Esophagus (tissue), 2 donors: Measurements from ENCODE around the gene MOCS2. TPM values are rescaled to one million over a fixed set of nuclear protein-coding genes. Genes with fewer than 3 reads are reported as not detected.

ENCODE experiments used
- H3K27ac ChIP-seq, 2 donors: one replicate each; pipeline ENCODE4 v1.5.1; 2013; ENCODE audit warnings: low read depth in 2 of 2, mild to moderate bottlenecking in 2 of 2, inconsistent platforms in 1 of 2, low read length in 1 of 2, moderate library complexity in 1 of 2
- H3K27me3 ChIP-seq, 2 donors: one replicate each; pipeline ENCODE4 v1.6.1; 2013; ENCODE audit warnings: low read length in 2 of 2, control low read depth in 1 of 2, mild to moderate bottlenecking in 1 of 2; ENCODE audit not compliant: insufficient read depth in 2 of 2, control insufficient read depth in 1 of 2
- H3K36me3 ChIP-seq, 2 donors: one replicate each; pipeline ENCODE4 v1.6.1; 2013; ENCODE audit warnings: low read length in 1 of 2; ENCODE audit not compliant: control insufficient read depth in 2 of 2, insufficient read depth in 2 of 2
- H3K4me1 ChIP-seq, 2 donors: one replicate each; pipeline ENCODE4 v1.6.1; 2013; ENCODE audit warnings: low read length in 1 of 2; ENCODE audit not compliant: control insufficient read depth in 2 of 2, insufficient read depth in 2 of 2
- H3K4me3 ChIP-seq, 2 donors: one replicate each; pipeline ENCODE4 v1.5.1; 2013; ENCODE audit warnings: low read length in 2 of 2, mild to moderate bottlenecking in 2 of 2, low read depth in 1 of 2, moderate library complexity in 1 of 2
- H3K9me3 ChIP-seq, 2 donors: one replicate each; pipeline ENCODE4 v1.6.1; 2013; ENCODE audit warnings: mild to moderate bottlenecking in 2 of 2, low read depth in 1 of 2, low read length in 1 of 2, moderate library complexity in 1 of 2; ENCODE audit not compliant: control insufficient read depth in 2 of 2, insufficient read depth in 1 of 2
- WGBS, 2 donors: extraction: QIAGEN DNeasy Blood & Tissue Kit; methylation state at CpG; one replicate each; pipeline ENCODE4 v1.1.7; 2013; 5-methylcytosine and 5-hydroxymethylcytosine counted together
- polyA plus RNA-seq, 2 donors: library from polyadenylated mRNA; stranded (reverse); fragments of 200-250 nt; gene quantifications; one replicate each; pipeline ENCODE4 v1.2.3, GENCODE V29; 2013
- donor health status: healthy with polysubstance abuse.
- donor health status: Bipolar disorder and iron deficiency.

Gene MOCS2
- 10 to 100 TPM; 29.6 to 55.2 TPM for polyA plus RNA-seq

DNA sequence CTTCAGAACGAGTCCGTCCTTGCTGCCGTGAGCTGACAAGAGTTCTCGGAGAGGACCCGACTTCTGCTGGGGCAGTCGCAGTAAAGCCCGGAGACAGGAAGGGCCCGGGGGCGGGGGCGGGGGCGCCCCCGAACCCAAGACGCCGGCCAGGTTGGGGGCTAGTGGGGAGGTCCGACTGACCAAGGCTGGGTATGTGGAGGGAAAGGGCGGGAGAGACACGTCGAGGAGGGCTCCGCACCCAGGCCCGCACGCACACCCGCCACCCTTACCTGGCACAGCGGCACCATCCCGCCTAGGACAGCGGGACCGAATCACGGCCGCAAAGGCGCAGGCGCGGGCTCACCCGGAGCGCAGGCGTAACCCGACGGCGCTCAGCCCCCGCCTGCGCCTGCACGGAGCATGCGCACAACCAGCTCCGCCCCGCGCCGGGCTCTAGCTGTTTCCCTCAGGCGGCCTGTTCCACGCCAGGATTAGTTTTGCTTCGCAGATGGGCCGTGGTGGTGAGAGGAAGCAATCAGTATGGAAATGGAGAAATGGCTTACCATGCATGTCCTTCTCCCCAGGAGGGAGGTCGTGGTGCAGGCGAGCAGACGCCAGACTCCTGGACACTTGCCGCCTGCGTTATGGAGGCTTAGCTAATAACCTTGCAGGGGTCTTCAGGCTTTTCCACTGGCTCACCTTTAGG is at the start of gene MOCS2:
Gene MOCS2 (minus strand): TSS at position 315 of the 685 bp plus-strand sequence. CDS start 2,583 bp downstream, outside the sequence.
- Histone ChIP-seq H3K27me3 (no peaks in the 10 kb centered on the region), H3K9me3 (no peaks in the 10 kb centered on the region), H3K27ac (peak within 1 kb of the TSS; percentile 75 to 86), H3K4me1 (no peaks in the 10 kb centered on the region), H3K36me3 (no peaks in the 10 kb centered on the region), H3K4me3 (peak within 1 kb of the TSS; percentile 71 to 77)
- 0 to 1% methylated on average over 54 of the region's 54 CpGs for WGBS, 2 donors

DNA sequence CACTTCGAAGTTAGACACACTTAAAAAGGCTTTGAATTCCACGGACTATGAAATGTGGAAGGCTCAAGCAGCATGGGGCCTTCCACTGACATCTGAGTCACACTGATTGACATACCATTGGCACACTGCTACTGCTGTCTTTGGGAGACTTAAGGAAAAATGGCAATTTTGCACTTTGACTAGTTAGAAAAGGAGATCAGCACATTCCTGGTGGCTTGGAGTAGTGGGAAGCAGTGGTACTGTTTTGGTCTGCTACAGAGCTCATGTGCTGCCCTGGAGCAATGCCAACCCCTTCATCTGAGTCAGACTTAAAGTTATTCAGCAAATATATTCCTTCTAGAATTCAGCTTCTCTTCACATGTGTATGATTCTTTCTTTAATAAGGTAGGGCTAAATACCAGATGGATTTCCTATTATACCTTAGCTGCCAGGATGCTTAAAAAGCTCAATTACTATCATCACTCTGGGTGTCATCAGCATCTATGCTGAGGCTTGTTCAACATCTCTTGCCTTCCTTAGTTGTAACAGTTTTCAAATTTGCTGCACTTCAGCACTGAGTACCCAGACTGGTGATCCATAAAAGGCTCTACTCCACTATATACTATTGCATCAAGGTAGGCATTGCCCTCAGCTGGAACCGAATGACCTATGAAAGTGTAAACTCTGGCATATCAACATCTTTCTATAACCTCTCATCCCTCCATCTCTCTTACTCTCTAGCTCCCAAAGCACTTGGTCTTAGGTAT is 42.3 kb upstream of the MOCS2 start:
- H3K4me1 ChIP-seq: no peaks in the 10 kb centered on the region
- no peak overlapping the region for H3K4me3 ChIP-seq
- no peaks in the 10 kb centered on the region for H3K36me3 ChIP-seq
- WGBS, 2 donors: 88 to 91% methylated on average over 3 of the region's 3 CpGs
- no peaks in the 10 kb centered on the region for H3K27me3 ChIP-seq
- H3K9me3 ChIP-seq: no peaks in the 10 kb centered on the region
- H3K27ac ChIP-seq: no peak overlapping the region

DNA sequence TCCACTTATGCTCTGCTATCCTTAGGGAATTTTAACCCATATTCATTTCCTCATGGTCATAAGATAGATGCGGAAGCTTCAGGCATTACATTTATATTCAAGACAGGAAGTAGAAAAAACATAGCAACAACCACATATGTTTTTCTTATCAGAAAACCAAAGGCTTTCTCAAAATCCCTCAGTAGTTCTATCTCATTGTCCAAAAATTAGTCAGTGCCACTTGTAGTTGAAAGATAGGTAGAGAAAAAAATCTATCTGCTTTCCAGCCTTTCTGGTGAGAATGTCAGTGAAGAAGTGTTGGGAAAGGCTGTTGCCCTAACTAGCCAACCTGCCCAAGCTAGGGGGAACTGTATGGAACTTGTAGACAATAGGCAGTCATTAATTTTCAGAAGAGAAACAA is 23.5 kb upstream of the MOCS2 start:
- Histone ChIP-seq H3K4me3 (no peak overlapping the region), H3K4me1 (no peaks in the 10 kb centered on the region), H3K27ac (no peak overlapping the region), H3K9me3 (no peaks in the 10 kb centered on the region), H3K36me3 (no peaks in the 10 kb centered on the region), H3K27me3 (no peaks in the 10 kb centered on the region)
- WGBS, 2 donors: 86 to 89% methylated on average over 1 of the region's 1 CpG

DNA sequence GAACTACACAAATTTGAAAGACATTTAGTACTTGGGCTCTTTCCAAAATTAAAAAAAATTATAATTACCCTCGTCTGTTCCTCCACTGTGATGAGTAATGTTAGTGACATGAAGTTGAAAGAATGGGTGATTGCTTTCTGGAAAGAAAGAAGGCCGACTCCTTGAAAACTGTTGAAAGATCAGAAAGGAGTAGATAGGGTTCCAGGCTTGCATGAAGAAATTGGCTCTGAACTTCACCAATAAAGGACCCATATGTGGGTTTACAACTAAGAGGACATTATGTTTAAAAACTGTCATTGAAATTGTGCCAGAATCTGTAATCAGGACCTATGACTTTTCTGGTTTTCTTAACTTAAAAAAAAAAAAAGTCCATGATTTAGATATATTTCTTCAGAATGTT is 20.7 kb upstream of the MOCS2 start:
- WGBS, 2 donors: 26 to 43% methylated on average over 2 of the region's 2 CpGs
- Histone ChIP-seq H3K27me3 (no peaks in the 10 kb centered on the region), H3K4me3 (no peak overlapping the region), H3K27ac (no peak overlapping the region), H3K36me3 (no peaks in the 10 kb centered on the region), H3K9me3 (no peaks in the 10 kb centered on the region), H3K4me1 (no peaks in the 10 kb centered on the region)

DNA sequence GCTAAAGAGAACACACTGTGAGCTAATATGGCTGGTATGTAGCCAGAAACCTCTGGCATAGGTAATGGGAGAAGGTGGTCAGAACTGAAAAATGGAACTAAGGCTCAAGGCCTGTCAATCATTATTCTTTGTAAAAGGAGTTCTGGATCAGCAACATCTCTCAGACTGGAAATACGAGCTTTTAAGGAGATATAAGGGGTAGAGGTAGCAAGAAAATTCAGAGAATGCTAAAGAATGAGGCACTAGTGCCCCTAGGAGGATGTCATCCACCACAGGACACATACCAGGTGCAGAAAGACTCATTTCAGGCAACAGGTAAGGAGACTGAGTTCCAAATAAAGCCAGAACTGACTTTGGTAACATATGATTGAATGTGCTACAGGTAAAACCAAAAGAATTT is 18.9 kb upstream of the MOCS2 start:
- no peaks in the 10 kb centered on the region for H3K9me3 ChIP-seq
- H3K27me3 ChIP-seq: no peaks in the 10 kb centered on the region
- no peak overlapping the region for H3K4me3 ChIP-seq
- H3K27ac ChIP-seq: no peak overlapping the region
- H3K36me3 ChIP-seq: no peaks in the 10 kb centered on the region
- WGBS, 2 donors: 74 to 87% methylated on average over 1 of the region's 1 CpG
- no peaks in the 10 kb centered on the region for H3K4me1 ChIP-seq

GRCh38 chr5:53127107-53127506 is 17.6 kb upstream of the MOCS2 start:
- 0 to 73% methylated on average over 1 of the region's 1 CpG for WGBS, 2 donors

GRCh38 chr5:53126521-53126920 is 17.0 kb upstream of the MOCS2 start:
- no peaks in the 10 kb centered on the region for H3K36me3 ChIP-seq
- no peak overlapping the region for H3K4me3 ChIP-seq
- WGBS, 2 donors: 93% methylated on average over 3 of the region's 3 CpGs
- H3K27me3 ChIP-seq: no peaks in the 10 kb centered on the region
- no peaks in the 10 kb centered on the region for H3K9me3 ChIP-seq
- no peak overlapping the region for H3K27ac ChIP-seq
- H3K4me1 ChIP-seq: no peaks in the 10 kb centered on the region

More at GRCh38 chr5:53127107-53127506, 17.6 kb upstream of the MOCS2 start:
- no peak overlapping the region for H3K27ac ChIP-seq
- H3K4me3 ChIP-seq: no peak overlapping the region
- no peaks in the 10 kb centered on the region for H3K9me3 ChIP-seq
- no peaks in the 10 kb centered on the region for H3K36me3 ChIP-seq
- no peaks in the 10 kb centered on the region for H3K27me3 ChIP-seq
- H3K4me1 ChIP-seq: no peaks in the 10 kb centered on the region

DNA sequence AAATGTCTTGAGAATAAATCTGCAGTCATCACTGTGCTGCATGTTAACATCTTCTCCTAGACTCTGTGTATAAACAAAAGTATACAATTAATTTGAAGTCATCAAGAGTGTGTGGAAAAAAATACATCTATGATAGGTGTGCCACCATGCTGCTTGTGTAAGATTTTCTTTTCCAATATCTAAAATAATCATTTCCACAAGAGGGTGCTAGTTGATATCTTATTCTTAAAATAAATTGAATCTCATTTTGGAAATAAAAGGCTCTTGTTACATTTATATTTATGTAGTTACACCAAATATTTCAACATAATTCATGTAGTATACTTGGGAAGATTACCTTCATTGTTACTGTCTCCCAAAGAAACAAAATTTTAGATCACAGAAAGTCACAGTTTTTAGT is 14.1 kb upstream of the MOCS2 start:
- Histone ChIP-seq H3K27ac (no peak overlapping the region), H3K4me3 (no peak overlapping the region), H3K27me3 (no peaks in the 10 kb centered on the region), H3K9me3 (no peaks in the 10 kb centered on the region), H3K36me3 (no peaks in the 10 kb centered on the region), H3K4me1 (no peaks in the 10 kb centered on the region)

DNA sequence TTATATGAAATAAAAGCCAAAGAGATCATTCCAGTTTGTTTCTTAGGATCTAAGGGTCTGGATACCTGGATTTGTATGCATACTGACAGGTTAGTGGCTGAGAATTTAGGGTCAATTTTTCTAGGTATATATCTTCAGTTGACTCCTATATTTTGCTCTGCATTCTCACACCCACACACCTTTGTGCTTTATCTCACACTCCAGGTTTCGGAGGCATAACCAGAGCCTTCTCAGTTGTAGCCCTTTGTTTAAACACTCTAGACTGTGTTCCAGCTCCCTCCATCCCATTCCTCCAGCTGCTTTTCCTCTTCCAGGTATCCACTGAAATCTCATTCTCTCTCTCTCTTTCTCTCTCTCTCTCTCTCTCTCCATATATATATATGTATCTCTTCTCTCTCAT is 10.6 kb upstream of the MOCS2 start:
- Histone ChIP-seq H3K27ac (no peak overlapping the region), H3K27me3 (no peaks in the 10 kb centered on the region), H3K9me3 (no peaks in the 10 kb centered on the region), H3K4me1 (no peaks in the 10 kb centered on the region), H3K36me3 (no peaks in the 10 kb centered on the region), H3K4me3 (no peak overlapping the region)
- WGBS, 2 donors: 96 to 98% methylated on average over 1 of the region's 1 CpG

DNA sequence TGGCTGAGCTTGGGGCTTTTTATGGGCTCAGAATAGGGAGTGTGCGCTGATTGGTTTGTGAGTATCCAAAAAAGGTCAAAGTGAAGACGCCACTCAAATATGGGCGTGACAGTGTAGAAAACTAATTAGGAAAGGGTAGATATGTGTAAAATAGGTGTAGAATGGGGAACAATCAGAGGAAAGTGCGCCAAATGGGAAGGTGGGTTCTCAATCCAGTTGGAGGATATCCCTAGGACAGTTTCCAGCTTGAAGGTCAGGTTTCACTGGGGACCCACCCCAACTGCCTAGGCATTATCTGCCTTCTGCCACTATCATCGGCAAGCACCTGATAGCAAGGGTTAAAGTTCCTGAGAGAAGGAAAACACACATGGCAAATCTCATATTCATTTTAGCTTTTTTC is 9.3 kb upstream of the MOCS2 start:
- no peaks in the 10 kb centered on the region for H3K27me3 ChIP-seq
- H3K27ac ChIP-seq: no peak overlapping the region
- H3K4me1 ChIP-seq: no peaks in the 10 kb centered on the region
- H3K4me3 ChIP-seq: no peak overlapping the region
- H3K36me3 ChIP-seq: no peaks in the 10 kb centered on the region
- WGBS, 2 donors: 81 to 83% methylated on average over 5 of the region's 5 CpGs
- no peaks in the 10 kb centered on the region for H3K9me3 ChIP-seq
